T-cell (primary cell): ENCODE measurements around the gene PUSL1. TPM values are rescaled to one million over a fixed set of nuclear protein-coding genes. Genes with fewer than 3 reads are reported as not detected.

Experiments
- ATAC-seq, 4 experiments: fragments of 200-7000 bp in 3 of 4; fragments of 150-1000 bp in 1 of 4; cut with Tn5 transposase; replicated peaks in 1 of 4; 1 replicate in 3 of 4; 2 replicates in 1 of 4; pipeline ENCODE4 v1.10.0; 2021; ENCODE audit warnings: moderate library complexity in 3 of 4, mild to moderate bottlenecking in 2 of 4, moderate number of reproducible peaks in 1 of 4
- CTCF ChIA-PET, 2 donors: fragments of 300-600 bp; sonication (Branson Sonifier 250); formaldehyde crosslinking; loops; one replicate each; lab custom pipeline; 2022; ENCODE audit warnings: antibody characterized with exemption in 2 of 2; lab: Charles Lee
- POLR2A ChIA-PET, 2 donors: fragments of 300-600 bp; sonication (Branson Sonifier 250); formaldehyde crosslinking; loops; one replicate each; lab custom pipeline; 2022; ENCODE audit warnings: antibody characterized with exemption in 2 of 2; lab: Charles Lee
- DNase-seq, 35 experiments: peaks; one replicate each; pipeline versions ENCODE4 v3.0.0 to v3.0.0-alpha.2; 2013 to 2023
- H3K27ac ChIP-seq: one replicate; pipeline ENCODE4 v1.5.1; 2013; ENCODE audit warnings: low read length
- H3K27me3 ChIP-seq, 2 experiments: replicated peaks in 1 of 2; 1 replicate in 1 of 2; 2 replicates in 1 of 2; pipeline versions ENCODE4 v1.6.1 to v1.7.0; 2013; ENCODE audit warnings: low read length in 1 of 2, mixed read lengths in 1 of 2; ENCODE audit not compliant: control insufficient read depth in 2 of 2, insufficient read depth in 2 of 2; ENCODE audit errors: extremely low read depth in 1 of 2
- H3K36me3 ChIP-seq, 2 donors: 1 replicate in 1 of 2; 2 replicates in 1 of 2; pipeline versions ENCODE4 v1.6.1 to v1.7.0; 2013; ENCODE audit warnings: low read length in 1 of 2; ENCODE audit not compliant: control insufficient read depth in 2 of 2, insufficient read depth in 1 of 2; ENCODE audit errors: extremely low read depth in 1 of 2
- H3K4me1 ChIP-seq, 2 experiments: 1 replicate in 1 of 2; 2 replicates in 1 of 2; pipeline versions ENCODE4 v1.6.1 to v1.7.0; 2013; ENCODE audit warnings: low read length in 2 of 2, mixed read lengths in 1 of 2; ENCODE audit not compliant: insufficient read depth in 2 of 2, control insufficient read depth in 1 of 2; ENCODE audit errors: extremely low read depth in 1 of 2
- H3K4me3 ChIP-seq, 2 donors: 1 replicate in 1 of 2; 2 replicates in 1 of 2; pipeline versions ENCODE4 v1.5.1 to v1.7.0; 2013; ENCODE audit warnings: mild to moderate bottlenecking in 2 of 2, low read length in 1 of 2, moderate library complexity in 1 of 2; ENCODE audit not compliant: control insufficient read depth in 1 of 2; ENCODE audit errors: extremely low read depth in 1 of 2
- H3K9me3 ChIP-seq: 2 replicates; pipeline ENCODE4 v1.7.0; 2013
- H3K27ac Mint-ChIP-seq, 2 donors: one replicate each; pipeline ENCODE4 v1.8.0; 2020 to 2021; ENCODE audit warnings: mild to moderate bottlenecking in 2 of 2, mixed read lengths in 2 of 2
- H3K27me3 Mint-ChIP-seq, 2 donors: one replicate each; pipeline ENCODE4 v1.8.0; 2021 to 2022; ENCODE audit warnings: mixed read lengths in 2 of 2
- H3K36me3 Mint-ChIP-seq: one replicate; pipeline ENCODE4 v1.8.0; 2021; ENCODE audit warnings: mixed read lengths
- H3K4me1 Mint-ChIP-seq, 3 donors: one replicate each; pipeline ENCODE4 v1.8.0; 2020 to 2022; ENCODE audit warnings: mixed read lengths in 3 of 3, mild to moderate bottlenecking in 1 of 3
- H3K4me3 Mint-ChIP-seq, 3 donors: one replicate each; pipeline ENCODE4 v1.8.0; 2020 to 2022; ENCODE audit warnings: mild to moderate bottlenecking in 3 of 3, mixed read lengths in 3 of 3, moderate library complexity in 3 of 3
- H3K9me3 Mint-ChIP-seq, 3 donors: one replicate each; pipeline ENCODE4 v1.8.0; 2020 to 2022; ENCODE audit warnings: mixed read lengths in 3 of 3
- WGBS: methylation state at CpG from one replicate; pipeline ENCODE4 v1.1.5; 2013; ENCODE audit warnings: missing lambda C conversion rate; ENCODE audit not compliant: insufficient coverage; 5-methylcytosine and 5-hydroxymethylcytosine counted together
- total RNA-seq, 35 experiments: library from RNA in 6 of 35; stranded (reverse) in 6 of 35; fragments of 120-200 nt in 1 of 35; gene quantifications; one replicate each; pipeline versions ENCODE4 v1.2.1 to v1.2.4 and lab custom pipeline; 2013 to 2026

PUSL1 gene
- total RNA-seq, 5 donors from 2014 or later (not counting 1 experiment from before 2014, with no cell fraction given): 16.7 to 26.4 (median 22.6) TPM

- DNase-seq (no peak), ATAC-seq (no peak)
- ChIA-PET CTCF (interaction anchor here in 1 of 2 donors (1.0 to 1.3 kb wide), 2 partner anchors 23 to 27 kb away, joined by 3 to 4 read pairs; partner anchors contain the start of gene AURKAIP1), POLR2A (no interaction called here)
- Mint-ChIP-seq H3K27ac (peak overlapping the region in 1 of 2 donors; percentile 28), H3K36me3 (no peaks in the 10 kb centered on the region), H3K27me3 (peaks cover 7 to 9% of the 10 kb centered on the region in 2 donors), H3K4me3 (peak overlapping the region; percentile 66 to 76 (median 73)), H3K4me1 (peaks cover 26 to 32% (median 26%) of the 10 kb centered on the region in 3 donors), H3K9me3 (no peaks in the 10 kb centered on the region)
- peak overlapping the region; percentile 40 to 68 for H3K4me3 ChIP-seq
- no peaks in the 10 kb centered on the region for H3K9me3 ChIP-seq
- peaks cover 0 to 16% of the 10 kb centered on the region in 2 experiments for H3K27me3 ChIP-seq
- no peak overlapping the region for H3K27ac ChIP-seq
- H3K4me1 ChIP-seq: peaks cover 2 to 58% of the 10 kb centered on the region in 2 experiments
- no peaks in the 10 kb centered on the region for H3K36me3 ChIP-seq
- 82% methylated on average over 21 of the region's 26 CpGs for WGBS
Measured at GRCh38 chr1:1347663-1348419, 39.4 kb downstream of the PUSL1 start.

- Mint-ChIP-seq H3K36me3 (no peaks in the 10 kb centered on the region), H3K27ac (peak overlapping the region in 1 of 2 donors; percentile 28), H3K27me3 (peaks cover 7 to 14% of the 10 kb centered on the region in 2 donors), H3K9me3 (no peaks in the 10 kb centered on the region), H3K4me3 (peak overlapping the region; percentile 66 to 76 (median 73)), H3K4me1 (peaks cover 26 to 37% (median 28%) of the 10 kb centered on the region in 3 donors)
- H3K9me3 ChIP-seq: no peaks in the 10 kb centered on the region
- POLR2A ChIA-PET: no interaction called here
- DNase-seq (no peak), ATAC-seq (peak; percentile 37 to 52 (median 41))
- H3K27ac ChIP-seq: no peak overlapping the region
- CTCF ChIA-PET: interaction anchor here in 1 of 2 donors (1.0 to 1.3 kb wide), 2 partner anchors 22 to 27 kb away, joined by 3 to 4 read pairs; partner anchors contain the start of gene AURKAIP1
- H3K36me3 ChIP-seq: no peaks in the 10 kb centered on the region
- WGBS: under 1% methylated on average over 109 of the region's 109 CpGs
- H3K4me1 ChIP-seq: peaks cover 2 to 61% of the 10 kb centered on the region in 2 experiments
- H3K27me3 ChIP-seq: peaks cover 0 to 24% of the 10 kb centered on the region in 2 experiments
- H3K4me3 ChIP-seq: peak overlapping the region; percentile 56 to 68
Measured at GRCh38 chr1:1348420-1349255, 40.2 kb downstream of the PUSL1 start.

GRCh38 chr1:1349256-1350012, 41.0 kb downstream of the PUSL1 start, which contains the start of gene DVL1:
Gene DVL1, minus strand, starts transcription at chr1:1349418. Its CDS starts 353 bp downstream, at chr1:1349065.
- Mint-ChIP-seq H3K4me1 (peaks cover 28 to 43% (median 30%) of the 10 kb centered on the region in 3 donors), H3K27ac (peak within 1 kb of the TSS in 1 of 2 donors; percentile 28), H3K36me3 (no peaks in the 10 kb centered on the region), H3K27me3 (peaks cover 7 to 20% of the 10 kb centered on the region in 2 donors), H3K4me3 (peak within 1 kb of the TSS; percentile 66 to 76 (median 73)), H3K9me3 (no peaks in the 10 kb centered on the region)
- WGBS: under 1% methylated on average over 94 of the region's 122 CpGs
- DNase-seq (peak; percentile 29 to 88 (median 62)), ATAC-seq (peak; percentile 83 to 87 (median 84))
- Histone ChIP-seq H3K4me3 (peak within 1 kb of the TSS; percentile 56 to 68), H3K4me1 (peaks cover 4 to 64% of the 10 kb centered on the region in 2 experiments), H3K9me3 (no peaks in the 10 kb centered on the region), H3K27me3 (peaks cover 0 to 32% of the 10 kb centered on the region in 2 experiments), H3K36me3 (no peaks in the 10 kb centered on the region), H3K27ac (no peak within 1 kb of the TSS)
- CTCF ChIA-PET: no interaction called here
- POLR2A ChIA-PET: no interaction called here

- 89% methylated on average over 20 of the region's 29 CpGs for WGBS
- DNase-seq (no peak), ATAC-seq (no peak)
- Mint-ChIP-seq H3K27me3 (peaks cover 7 to 20% of the 10 kb centered on the region in 2 donors), H3K36me3 (no peaks in the 10 kb centered on the region), H3K9me3 (no peaks in the 10 kb centered on the region), H3K4me1 (peaks cover 24 to 36% (median 25%) of the 10 kb centered on the region in 3 donors), H3K27ac (peak overlapping the region; percentile 44 to 52), H3K4me3 (peak overlapping the region; percentile 52 to 68 (median 62))
- Histone ChIP-seq H3K9me3 (no peaks in the 10 kb centered on the region), H3K36me3 (no peaks in the 10 kb centered on the region), H3K4me3 (no peak overlapping the region), H3K4me1 (peaks cover 6 to 53% of the 10 kb centered on the region in 2 experiments), H3K27me3 (peaks cover 0 to 43% of the 10 kb centered on the region in 2 experiments), H3K27ac (no peak overlapping the region)
- ChIA-PET POLR2A (no interaction called here), CTCF (interaction anchor here in 1 of 2 donors (0.6 kb wide), 1 partner anchor 213 kb away, joined by 3 read pairs; no protein-coding TSS in a partner anchor)
Measured at GRCh38 chr1:1351511-1352427, 43.4 kb downstream of the PUSL1 start.

- Mint-ChIP-seq H3K36me3 (no peaks in the 10 kb centered on the region), H3K27ac (peak overlapping the region in 1 of 2 donors; percentile 52), H3K9me3 (no peaks in the 10 kb centered on the region), H3K4me3 (peak overlapping the region; percentile 3 to 68 (median 52)), H3K4me1 (peaks cover 14 to 25% (median 14%) of the 10 kb centered on the region in 3 donors), H3K27me3 (peaks cover 7 to 27% of the 10 kb centered on the region in 2 donors)
- no peak overlapping the region for H3K27ac ChIP-seq
- H3K9me3 ChIP-seq: no peaks in the 10 kb centered on the region
- WGBS: 70% methylated on average over 2 of the region's 5 CpGs
- peaks cover 4 to 46% of the 10 kb centered on the region in 2 experiments for H3K4me1 ChIP-seq
- H3K27me3 ChIP-seq: peaks cover 0 to 55% of the 10 kb centered on the region in 2 experiments
- CTCF ChIA-PET: no interaction called here
- no peak overlapping the region for H3K4me3 ChIP-seq
- no peak for DNase-seq
- no peak for ATAC-seq
- POLR2A ChIA-PET: no interaction called here
- H3K36me3 ChIP-seq: no peaks in the 10 kb centered on the region
Measured at GRCh38 chr1:1352786-1353388, 44.5 kb downstream of the PUSL1 start.
